Measurements from ENCODE around the gene APCDD1.

GRCh38 chr18:10417664-10418063 is 36.8 kb upstream of the APCDD1 start:
- TF ChIP-seq CTCF (IDR thresholded peaks at IDR 0.05; ENCODE audit: low read depth, low read length, poor library complexity, severe bottlenecking) = no peak
- TF ChIP-seq EZH2phosphoT487 (IDR thresholded peaks at IDR 0.05; ENCODE audit: borderline replicate concordance, low read length) = no peak
